HUDEP-2 (cell line): ENCODE data around the gene STX5.
"Not testable (repeated sequence)": the region's sequence is repeated elsewhere in the genome, so short reads cannot be mapped to it uniquely, and the experiment has no call there.

Source experiments
- DNase-seq, 76 experiments: peaks; one replicate each; lab custom pipeline; 2025; ENCODE audit not compliant: unreplicated experiment in 76 of 76; lab: John Stamatoyannopoulos, UW

The STX5 gene

GRCh38 chr11:62831520-62832335, at the start of gene STX5:
Gene STX5, minus strand, starts transcription at chr11:62832051. Its CDS starts 808 bp downstream, at chr11:62831243.
- peak in 75 of 76 experiments; percentile 54 to 99 (median 97) for DNase-seq

- peak in 74 of 76 experiments; percentile 36 to 93 (median 83) for DNase-seq
These were observed 49.1 kb upstream of the STX5 start, which contains the start of gene SLC3A2 for GRCh38 chr11:62880803-62881578. Gene SLC3A2, plus strand, starts transcription at chr11:62880896. Its CDS starts 128 bp downstream, at chr11:62881024.

GRCh38 chr11:62880231-62880802, 48.5 kb upstream of the STX5 start:
- DNase-seq = peak in 40 of 76 experiments; percentile 15 to 67 (median 39)

- peak in 72 of 76 experiments; percentile 43 to 91 (median 72) for DNase-seq
These were observed 47.6 kb upstream of the STX5 start for GRCh38 chr11:62879235-62879978.

DNA sequence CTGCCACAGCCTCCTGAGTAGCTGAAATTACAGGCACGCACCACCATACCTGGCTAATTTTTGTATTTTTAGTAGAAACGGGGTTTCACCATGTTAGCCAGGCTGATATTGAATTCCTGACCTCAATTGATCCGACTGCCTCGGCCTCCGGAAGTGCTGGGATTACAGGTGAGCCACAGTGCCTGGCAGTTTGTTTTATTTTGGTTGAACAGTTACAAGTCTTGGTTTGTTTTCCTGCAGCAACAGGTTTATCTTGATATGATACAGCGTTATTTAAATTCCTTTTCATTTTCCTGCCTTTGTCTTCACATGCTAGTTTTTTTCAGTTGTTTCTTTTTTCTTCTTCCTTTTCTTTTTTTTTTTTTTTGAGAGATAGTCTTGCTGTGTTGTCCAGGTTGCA, 44.9 kb upstream of the STX5 start:
- DNase-seq = no peak

DNA sequence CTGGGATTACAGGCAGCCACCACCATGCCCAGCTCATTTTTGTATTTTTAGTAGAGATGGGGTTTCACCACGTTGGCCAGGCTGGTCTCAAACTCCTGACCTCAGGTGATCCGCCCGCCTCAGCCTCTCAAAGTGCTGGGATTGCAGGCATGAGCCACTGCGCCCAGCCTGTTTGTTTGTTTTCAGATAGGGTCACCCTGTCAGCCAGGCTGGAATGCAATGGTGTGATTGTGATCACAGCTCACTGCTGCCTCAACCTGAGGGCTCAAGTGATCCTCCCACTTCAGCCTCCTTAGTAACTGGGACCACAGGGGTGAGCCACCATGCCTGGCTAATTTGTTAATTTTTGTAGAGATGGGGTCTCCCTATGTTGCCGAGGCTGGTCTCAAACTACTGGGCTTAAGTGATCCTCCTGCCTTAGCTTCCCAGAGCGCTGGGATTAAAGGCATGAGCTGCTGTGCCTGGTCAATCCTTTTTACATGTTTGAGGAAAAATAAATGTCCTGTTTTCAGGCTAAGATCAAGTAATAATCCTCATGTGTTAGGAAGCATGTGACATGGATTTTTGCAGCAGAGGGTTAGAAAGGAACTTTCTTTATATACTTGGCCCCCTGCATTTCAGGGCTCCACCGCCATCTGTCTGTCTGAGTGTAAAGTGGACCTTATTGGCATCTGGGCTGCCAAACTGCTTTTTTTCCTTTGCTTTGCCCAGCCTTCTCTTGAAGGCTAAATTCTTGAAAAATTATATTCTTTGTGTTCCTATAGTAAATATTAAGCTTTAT, 44.0 kb upstream of the STX5 start:
- DNase-seq = no peak

DNA sequence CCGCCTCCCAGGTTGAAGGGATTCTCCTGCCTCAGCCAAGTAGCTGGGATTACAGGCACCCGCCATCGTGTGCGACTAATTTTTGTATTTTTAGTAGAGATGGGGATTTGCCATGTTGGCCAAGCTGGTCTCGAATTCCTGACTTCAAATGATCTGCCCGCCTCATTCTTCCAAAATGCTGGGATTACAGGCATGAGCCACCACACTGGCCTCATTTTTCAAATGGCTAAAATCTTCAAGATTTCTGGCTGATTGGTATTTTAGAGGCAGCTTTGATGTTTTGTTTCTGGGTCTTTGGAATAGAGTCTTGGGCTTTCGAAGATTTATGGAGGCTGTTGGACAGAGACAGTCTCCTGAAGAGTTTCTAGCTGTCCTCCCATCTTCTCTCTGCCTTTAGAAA, 43.0 kb upstream of the STX5 start:
- DNase-seq = no peak

DNA sequence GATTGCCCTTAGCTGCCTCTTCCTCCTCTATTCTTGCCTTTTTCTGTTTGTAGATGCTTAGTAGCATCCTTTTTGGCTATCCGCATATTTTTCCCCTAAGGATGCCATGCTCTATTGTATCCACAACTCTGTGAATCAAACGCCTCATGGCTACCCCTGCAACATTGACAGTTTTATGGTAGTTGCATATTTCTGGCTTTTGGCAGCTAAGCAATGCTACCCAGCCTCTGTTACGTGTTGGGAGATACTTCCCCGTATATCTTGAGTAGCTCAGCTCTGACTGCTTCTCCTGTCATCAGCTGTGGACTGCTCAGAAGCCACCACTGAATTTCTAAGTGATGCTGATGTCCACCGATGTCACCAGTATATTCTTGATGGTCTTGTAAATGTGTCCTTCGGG, 33.8 kb upstream of the STX5 start:
- DNase-seq = no peak

DNA sequence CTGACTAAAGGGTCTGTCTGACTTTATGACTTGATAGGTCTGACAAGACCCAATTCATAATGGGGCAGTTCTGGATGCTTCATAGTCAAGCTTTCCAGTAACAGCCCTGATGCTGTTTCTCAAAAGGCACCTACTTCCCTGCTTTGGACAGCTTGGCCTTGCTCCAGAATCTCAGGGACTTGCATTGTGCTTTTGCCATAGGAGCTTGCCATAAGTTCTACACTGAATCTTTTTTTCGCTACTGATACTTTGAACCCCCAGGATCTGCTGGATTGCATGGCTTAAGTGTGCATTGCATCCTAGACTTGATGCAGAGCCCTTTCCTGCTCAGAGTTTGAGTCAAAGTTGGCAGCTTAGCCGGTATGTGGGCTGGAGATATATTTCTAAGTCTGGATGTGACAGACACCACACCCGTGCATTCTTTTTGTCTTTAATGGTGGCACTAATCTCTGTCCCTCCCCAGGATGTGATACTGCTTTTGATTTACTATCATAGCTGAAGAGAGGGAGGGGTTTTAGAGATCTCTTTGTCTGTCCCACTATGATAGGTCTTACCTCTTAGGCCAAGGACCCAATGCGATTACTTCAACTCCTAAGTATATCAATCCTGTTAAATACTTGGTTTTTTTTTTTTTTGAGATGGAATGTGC, 32.0 kb upstream of the STX5 start:
- peak in 2 of 76 experiments; percentile 9 to 19 for DNase-seq

GRCh38 chr11:62861564-62862192, 29.8 kb upstream of the STX5 start:
- DNase-seq = not testable (repeated sequence)

DNA sequence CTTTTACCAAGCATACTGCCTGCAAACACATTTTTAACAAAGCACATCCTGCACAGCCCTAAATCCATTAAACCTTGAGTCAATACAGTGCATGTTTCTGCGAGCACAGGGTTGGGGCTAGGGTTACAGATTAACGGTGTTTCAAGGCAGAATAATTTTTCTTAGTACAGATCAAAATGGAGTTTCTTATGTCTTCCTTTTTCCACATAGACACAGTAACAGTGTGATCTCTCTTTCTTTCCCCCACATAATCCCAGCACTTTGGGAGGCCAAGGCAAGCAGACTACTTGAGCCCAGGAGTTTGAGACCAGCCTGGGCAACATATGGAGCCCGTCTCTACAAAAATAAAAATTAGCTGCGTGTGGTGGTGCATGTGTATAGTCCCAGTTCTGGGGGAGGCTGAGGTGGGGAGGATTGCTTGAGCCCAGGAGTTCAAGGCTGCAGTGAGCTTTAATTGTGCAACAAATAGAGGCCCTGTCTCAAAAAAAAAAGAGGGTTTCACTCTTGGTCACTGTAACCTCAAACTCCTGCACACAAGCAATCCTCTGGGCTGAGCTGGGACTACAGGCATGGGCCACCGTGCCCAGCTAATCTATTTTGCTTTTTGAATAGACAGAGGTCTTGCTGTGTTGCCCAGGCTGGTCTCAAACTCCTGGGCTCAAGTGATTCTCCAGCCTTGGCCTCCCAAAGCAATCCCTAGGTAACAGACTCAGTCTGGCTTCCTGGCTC, 29.1 kb upstream of the STX5 start:
- DNase-seq = no peak

DNA sequence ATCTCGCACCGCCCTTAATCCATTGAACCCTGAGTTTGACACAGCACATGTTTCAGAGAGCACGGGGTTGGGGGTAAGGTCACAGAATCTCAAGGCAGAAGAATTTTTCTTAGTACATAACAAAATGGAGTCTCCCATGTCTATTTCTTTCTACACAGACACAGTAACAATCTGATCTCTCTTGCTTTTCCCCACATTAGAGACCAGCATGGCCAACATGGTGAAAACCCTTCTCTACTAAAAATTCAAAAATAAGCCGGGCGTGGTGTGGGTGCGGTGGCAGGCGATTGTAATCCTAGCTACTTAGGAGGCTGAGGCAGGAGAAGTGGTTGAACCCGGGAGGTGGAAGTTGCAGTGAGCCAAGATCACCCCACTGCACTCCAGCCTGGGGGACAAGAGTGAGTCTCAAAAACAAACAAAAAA, 27.4 kb upstream of the STX5 start:
- DNase-seq = peak in 6 of 76 experiments; percentile 12 to 45 (median 26)

DNA sequence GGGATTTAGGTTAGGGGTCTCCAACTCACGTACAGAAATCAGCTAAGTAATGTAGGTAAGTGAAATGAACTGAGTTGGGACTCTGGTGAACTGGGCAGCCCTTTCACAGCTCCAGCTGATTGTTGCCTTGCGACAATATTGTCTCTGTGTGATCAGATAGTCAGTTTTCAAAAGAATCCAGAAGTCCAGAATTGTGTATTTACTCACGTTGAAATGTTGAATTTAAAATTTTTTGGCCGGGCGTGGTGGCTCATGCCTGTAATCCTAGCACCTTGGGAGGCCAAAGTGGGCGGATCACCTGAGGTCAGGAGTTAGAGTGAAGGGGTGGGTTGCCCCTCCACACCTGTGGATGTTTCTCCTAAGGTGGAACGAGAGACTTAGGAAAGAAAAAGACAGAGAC, 26.4 kb upstream of the STX5 start:
- no peak for DNase-seq

GRCh38 chr11:62857541-62857982, 25.7 kb upstream of the STX5 start:
- no peak for DNase-seq

DNA sequence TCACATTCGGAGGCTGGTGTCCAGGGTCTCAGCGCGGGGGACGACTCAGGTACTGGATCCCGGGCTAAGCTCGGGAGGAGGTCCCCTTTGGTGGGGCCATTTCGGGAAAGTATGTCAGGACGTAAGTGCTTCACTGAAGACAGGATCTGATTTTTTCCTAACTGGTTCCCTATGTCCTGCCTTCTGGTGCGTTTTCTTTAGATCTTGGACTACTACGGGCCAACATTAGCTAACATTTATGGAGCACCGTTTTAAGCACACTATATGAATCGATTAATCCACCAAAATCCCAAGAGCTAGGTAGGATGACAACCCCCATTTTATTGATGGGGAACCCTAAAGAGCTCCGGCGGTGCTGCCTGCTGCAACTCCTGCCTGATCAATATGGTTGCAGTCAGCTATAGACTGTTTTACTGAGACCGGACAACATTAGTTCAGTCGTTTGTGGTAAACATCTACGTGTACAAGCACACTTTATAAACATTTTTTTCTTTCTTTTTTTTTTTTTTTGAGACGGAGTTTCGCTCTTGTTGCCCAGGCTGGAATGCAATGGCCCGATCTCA, 24.6 kb upstream of the STX5 start:
- peak in 3 of 76 experiments; percentile 24 to 37 (median 24) for DNase-seq

GRCh38 chr11:62855571-62856332, 23.9 kb upstream of the STX5 start:
- peak in 75 of 76 experiments; percentile 48 to 99 (median 94) for DNase-seq
